PC-3 (cell line): ENCODE data around the gene STEAP2.

ENCODE experiments used
- EZH2 ChIP-seq: fragments of 300-600 bp; sonication (generic); IDR thresholded peaks from one replicate; pipeline ENCODE4 v1.6.1; 2017; ENCODE audit warnings: antibody characterized with exemption, mild to moderate bottlenecking, low read length; ENCODE audit not compliant: unreplicated experiment
- EZH2phosphoT487 ChIP-seq: fragments of 300-600 bp; sonication (generic); IDR thresholded peaks from 2 replicates; pipeline ENCODE4 v1.6.1; 2018; ENCODE audit warnings: mild to moderate bottlenecking, antibody characterized with exemption, low read length, borderline replicate concordance
- TF ChIP-seq, protein P1 (sequence below): fragments of 300-600 bp; sonication (generic); conservative IDR thresholded peaks from 2 replicates; pipeline ENCODE4 v1.5.1; 2017; ENCODE audit warnings: antibody characterized with exemption, low read depth, mild to moderate bottlenecking, low read length

DNA sequence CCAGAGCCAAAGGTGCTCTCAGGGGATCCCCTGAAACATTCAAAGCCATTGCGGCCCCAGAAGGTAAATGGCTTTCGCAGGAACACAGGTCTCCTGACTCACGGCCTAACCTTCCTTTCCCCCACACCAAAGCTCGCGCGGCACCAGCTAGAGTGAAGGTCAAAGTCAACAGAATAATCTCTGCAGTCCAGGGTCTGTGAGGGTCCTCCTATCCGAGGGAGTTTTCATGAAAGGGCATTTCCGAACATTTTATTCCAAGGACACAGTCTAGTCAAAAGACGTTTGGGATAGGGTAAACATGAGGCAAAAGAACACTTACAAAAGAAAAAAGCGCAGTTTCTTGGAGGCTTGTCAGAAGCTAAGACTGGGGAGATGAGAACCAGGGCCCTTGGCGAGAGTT is 559 bp upstream of the STEAP2 start:
- TF ChIP-seq, protein P1, sequence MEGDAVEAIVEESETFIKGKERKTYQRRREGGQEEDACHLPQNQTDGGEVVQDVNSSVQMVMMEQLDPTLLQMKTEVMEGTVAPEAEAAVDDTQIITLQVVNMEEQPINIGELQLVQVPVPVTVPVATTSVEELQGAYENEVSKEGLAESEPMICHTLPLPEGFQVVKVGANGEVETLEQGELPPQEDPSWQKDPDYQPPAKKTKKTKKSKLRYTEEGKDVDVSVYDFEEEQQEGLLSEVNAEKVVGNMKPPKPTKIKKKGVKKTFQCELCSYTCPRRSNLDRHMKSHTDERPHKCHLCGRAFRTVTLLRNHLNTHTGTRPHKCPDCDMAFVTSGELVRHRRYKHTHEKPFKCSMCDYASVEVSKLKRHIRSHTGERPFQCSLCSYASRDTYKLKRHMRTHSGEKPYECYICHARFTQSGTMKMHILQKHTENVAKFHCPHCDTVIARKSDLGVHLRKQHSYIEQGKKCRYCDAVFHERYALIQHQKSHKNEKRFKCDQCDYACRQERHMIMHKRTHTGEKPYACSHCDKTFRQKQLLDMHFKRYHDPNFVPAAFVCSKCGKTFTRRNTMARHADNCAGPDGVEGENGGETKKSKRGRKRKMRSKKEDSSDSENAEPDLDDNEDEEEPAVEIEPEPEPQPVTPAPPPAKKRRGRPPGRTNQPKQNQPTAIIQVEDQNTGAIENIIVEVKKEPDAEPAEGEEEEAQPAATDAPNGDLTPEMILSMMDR = no peak
- TF ChIP-seq EZH2 (no peak), EZH2phosphoT487 (no peak)
